ENCODE results near the gene ZNF491.
"Not testable (repeated sequence)": the region's sequence is repeated elsewhere in the genome, so short reads cannot be mapped to it uniquely, and the experiment has no call there.

ZNF491 gene

GRCh38 chr19:11806354-11807098 is 8.2 kb downstream of the ZNF491 start:
- no peak for DNase-seq (ENCODE audit: low spot score)

- no peak for DNase-seq (ENCODE audit: low spot score)
Measured at GRCh38 chr19:11807099-11807380, 8.7 kb downstream of the ZNF491 start.

GRCh38 chr19:11813703-11814028 is 15.3 kb downstream of the ZNF491 start:
- DNase-seq (ENCODE audit: low spot score), result peak; percentile 35

GRCh38 chr19:11814029-11814699 is 15.8 kb downstream of the ZNF491 start, which contains the start of gene ZNF440:
TSS of gene ZNF440 (plus strand) at chr19:11814273. CDS start at chr19:11814448, 175 bp downstream.
- peak; percentile 98 for DNase-seq (ENCODE audit: low spot score)

GRCh38 chr19:11814700-11815035 is 16.3 kb downstream of the ZNF491 start:
- DNase-seq (ENCODE audit: low spot score), result no peak

- no peak for DNase-seq (ENCODE audit: low spot score)
Measured at GRCh38 chr19:11821474-11822109, 23.3 kb downstream of the ZNF491 start.

GRCh38 chr19:11828957-11829876 is 30.9 kb downstream of the ZNF491 start:
- not testable (repeated sequence) for DNase-seq (ENCODE audit: low spot score)

- no peak for DNase-seq (ENCODE audit: low spot score)
Measured at GRCh38 chr19:11832253-11832912, 34.1 kb downstream of the ZNF491 start.

GRCh38 chr19:11833541-11833940 is 35.2 kb downstream of the ZNF491 start:
- no peak for DNase-seq (ENCODE audit: low spot score)

GRCh38 chr19:11835626-11836066 is 37.3 kb downstream of the ZNF491 start:
- not testable (repeated sequence) for DNase-seq (ENCODE audit: low spot score)

- no peak for DNase-seq (ENCODE audit: low spot score)
Measured at GRCh38 chr19:11843722-11844121, 45.4 kb downstream of the ZNF491 start.

GRCh38 chr19:11847615-11848014 is 49.3 kb downstream of the ZNF491 start:
- peak; percentile 7 for DNase-seq (ENCODE audit: low spot score)

- no peak for DNase-seq (ENCODE audit: low spot score)
Measured at GRCh38 chr19:11848200-11848593, 49.9 kb downstream of the ZNF491 start.

- DNase-seq (ENCODE audit: low spot score), result peak; percentile 92
Measured at GRCh38 chr19:11848594-11849469, 50.5 kb downstream of the ZNF491 start, which contains the start of gene ZNF439. TSS of gene ZNF439 (plus strand) at chr19:11848726. CDS start at chr19:11848868, 142 bp downstream.

- not testable (repeated sequence) for DNase-seq (ENCODE audit: low spot score)
Measured at GRCh38 chr19:11850289-11850688, 52.0 kb downstream of the ZNF491 start.

- DNase-seq (ENCODE audit: low spot score), result no peak
Measured at GRCh38 chr19:11853358-11853757, 55.0 kb downstream of the ZNF491 start.

- no peak for DNase-seq (ENCODE audit: low spot score)
Measured at GRCh38 chr19:11856596-11857250, 58.4 kb downstream of the ZNF491 start.
